GM12878 (cell line): Measurements from ENCODE around the gene RBM12. TPM values are rescaled to one million over a fixed set of nuclear protein-coding genes. Genes with fewer than 3 reads are reported as not detected.

ENCODE experiments used
- ATAC-seq: fragments of 200-7000 bp; cut with Tn5 transposase; 3 replicates; pipeline ENCODE4 v1.9.1; 2020; ENCODE audit warnings: mild to moderate bottlenecking, moderate library complexity
- BruUV-seq: library from RNA; stranded (reverse); fragments of 400-500 nt; replicated peaks from 2 replicates; lab custom pipeline; 2021; lab: Mats Ljungman, UMichigan
- CTCF ChIA-PET: fragments of 300-600 bp; sonication (Branson Sonifier 250); formaldehyde crosslinking; extraction: SDS; loops from one replicate; lab custom pipeline; 2021; ENCODE audit warnings: inconsistent platforms; lab: Yijun Ruan, JAX
- POLR2A ChIA-PET: fragments of 350-600 bp; formaldehyde crosslinking; extraction: SDS; loops from one replicate; lab custom pipeline; 2021; ENCODE audit warnings: inconsistent platforms; lab: Charles Lee
- RAD21 ChIA-PET: fragments of 300-600 bp; sonication (Branson Sonifier 250); formaldehyde crosslinking; loops from one replicate; lab custom pipeline; 2023; ENCODE audit warnings: antibody characterized with exemption; ENCODE audit not compliant: unreplicated experiment; lab: Charles Lee
- SMC1A ChIA-PET: fragments of 300-600 bp; sonication (Branson Sonifier 250); formaldehyde crosslinking; loops from one replicate; lab custom pipeline; 2023; ENCODE audit not compliant: unreplicated experiment, uncharacterized antibody; lab: Charles Lee
- DNase-seq: peaks from one replicate; pipeline ENCODE4 v3.0.0-alpha.2; 2011; ENCODE audit warnings: low read depth, low spot score
- FAIRE-seq: peaks from 3 replicates; lab custom pipeline; 2011; peaks lifted over from hg19 to GRCh38; lab: Jason Lieb, UNC
- H2AFZ ChIP-seq: 2 replicates; pipeline ENCODE4 v1.6.0; 2011; ENCODE audit warnings: low read depth, low read length, control low read depth; ENCODE audit not compliant: control insufficient read depth
- H3K27ac ChIP-seq: 2 replicates; pipeline ENCODE4 v1.5.1; 2011; ENCODE audit warnings: control low read depth; ENCODE audit not compliant: control insufficient read depth, insufficient read depth
- H3K27me3 ChIP-seq, 2 experiments: replicated peaks in 1 of 2; 2 replicates each; pipeline versions ENCODE4 v1.6.0 to v1.6.1; 2011; ENCODE audit warnings: low read length in 1 of 2; ENCODE audit not compliant: control insufficient read depth in 2 of 2, insufficient read depth in 2 of 2
- H3K36me3 ChIP-seq, 2 experiments: 2 replicates each; pipeline ENCODE4 v1.5.1; 2011; ENCODE audit warnings: low read length in 1 of 2; ENCODE audit not compliant: control insufficient read depth in 2 of 2, insufficient read depth in 2 of 2
- H3K4me1 ChIP-seq: 2 replicates; pipeline ENCODE4 v1.6.1; 2011; ENCODE audit warnings: mild to moderate bottlenecking, low read length, moderate library complexity, mixed read lengths; ENCODE audit not compliant: control insufficient read depth, insufficient read depth
- H3K4me2 ChIP-seq: 2 replicates; pipeline ENCODE4 v1.6.0; 2011; ENCODE audit warnings: control low read depth; ENCODE audit not compliant: control insufficient read depth, insufficient read depth
- H3K4me3 ChIP-seq: fragments of 200-600 bp; sonication (generic); 2 replicates; pipeline ENCODE4 v1.5.1; 2016
- H3K79me2 ChIP-seq: 2 replicates; pipeline ENCODE4 v1.6.0; 2011; ENCODE audit warnings: low read length; ENCODE audit not compliant: control insufficient read depth, insufficient read depth
- H3K9ac ChIP-seq: 2 replicates; pipeline ENCODE4 v1.8.0; 2011; ENCODE audit warnings: low read length, control low read depth, mixed read lengths; ENCODE audit not compliant: control insufficient read depth, insufficient read depth
- H3K9me3 ChIP-seq: replicated peaks from 3 replicates; pipeline ENCODE4 v1.5.1; 2011; ENCODE audit warnings: mild to moderate bottlenecking, low read length; ENCODE audit not compliant: control insufficient read depth, insufficient read depth
- H4K20me1 ChIP-seq: 2 replicates; pipeline ENCODE4 v1.6.0; 2011; ENCODE audit not compliant: control insufficient read depth, insufficient read depth
- CREM ChIP-seq: IDR thresholded peaks from 2 replicates; pipeline ENCODE4 v1.6.1; 2014; ENCODE audit warnings: antibody characterized with exemption, low read depth
- FOS ChIP-seq: IDR thresholded peaks from 3 replicates; pipeline ENCODE4 v1.6.1; 2011; ENCODE audit warnings: borderline replicate concordance; ENCODE audit not compliant: insufficient read length; ENCODE audit errors: extremely low read depth
- GABPA ChIP-seq: IDR thresholded peaks from 2 replicates; pipeline ENCODE4 v1.6.1; 2014; ENCODE audit warnings: antibody characterized with exemption, low read depth, mild to moderate bottlenecking, inconsistent platforms
- SREBF2 ChIP-seq: IDR thresholded peaks from 2 replicates; pipeline ENCODE4 v1.6.1; 2012; ENCODE audit warnings: mild to moderate bottlenecking, low read length
- SRF ChIP-seq, 2 experiments: IDR thresholded peaks; 2 replicates each; pipeline ENCODE4 v1.6.1; 2011; ENCODE audit warnings: low read depth in 2 of 2, low read length in 2 of 2, mild to moderate bottlenecking in 1 of 2, moderate library complexity in 1 of 2
- WGBS: methylation state at CpG from one replicate; pipeline ENCODE4 v1.1.6; 2016; ENCODE audit warnings: low lambda C conversion rate; ENCODE audit not compliant: insufficient replicate concordance, insufficient coverage; ENCODE audit errors: missing lambda C conversion rate; 5-methylcytosine and 5-hydroxymethylcytosine counted together
- in situ Hi-C: fragments of 300-500 bp; cut with MboI; formaldehyde crosslinking; loops from 9 replicates; pipeline ENCODE4 v1.14.3; 2018; ENCODE audit warnings: mixed read lengths
- intact Hi-C: fragments of 100-400 bp; cut with micrococcal nuclease; formaldehyde crosslinking; loops from one replicate; pipeline ENCODE4 v1.14.2; 2022; ENCODE audit not compliant: unreplicated experiment
- polyA plus RNA-seq, 11 experiments: library from polyadenylated mRNA; depleted of rRNA in 4 of 11; unstranded in 6 of 11; stranded (reverse) in 5 of 11; fragments of >200 nt; fragmentation: Nextera tagmentation in 4 of 11; fragmentation: Illumina TruSeq in 1 of 11; extraction: Ambion mirVana in 4 of 11; extraction: Trizol in 1 of 11; gene quantifications; 1 replicate in 1 of 11; 2 replicates in 10 of 11; pipeline versions ENCODE4 v1.2.1 to v1.2.3, GENCODE V29; 2011 to 2016; ENCODE audit warnings: inconsistent platforms in 2 of 11, missing spikeins in 2 of 11, low read depth in 1 of 11
- total RNA-seq, 4 experiments: library from RNA; depleted of rRNA in 3 of 4; stranded (reverse); fragments of >200 nt in 3 of 4; fragmentation: Illumina TruSeq in 1 of 4; extraction: Trizol in 1 of 4; gene quantifications; 2 replicates each; pipeline versions ENCODE4 v1.2.1 to v1.2.3, GENCODE V29; 2013 to 2021
- TF ChIP-seq, protein P1 (sequence below): fragments of 450-650 bp; IDR thresholded peaks from 2 replicates; pipeline ENCODE4 v1.6.1; 2017; ENCODE audit warnings: borderline replicate concordance
- TF ChIP-seq, protein P2 (sequence below): fragments of 450-650 bp; IDR thresholded peaks from 2 replicates; pipeline ENCODE4 v1.6.1; 2018; ENCODE audit warnings: borderline replicate concordance, mild to moderate bottlenecking; ENCODE audit not compliant: partially characterized antibody
- TF ChIP-seq, protein P3 (sequence below): fragments of 450-650 bp; IDR thresholded peaks from 2 replicates; pipeline ENCODE4 v1.6.1; 2014; ENCODE audit warnings: mild to moderate bottlenecking
- TF ChIP-seq, protein P4 (sequence below): IDR thresholded peaks from 2 replicates; pipeline ENCODE4 v1.6.1; 2011; ENCODE audit warnings: low read depth, mild to moderate bottlenecking, low read length, moderate library complexity, borderline replicate concordance; ENCODE audit errors: extremely low read depth

RBM12 gene
- total and polyA plus RNA-seq, 10 of the 15 experiments (the other 5 are each of a cell fraction or from before 2014, with no cell fraction given) = 4.7 to 153 (median 58.5) TPM

DNA sequence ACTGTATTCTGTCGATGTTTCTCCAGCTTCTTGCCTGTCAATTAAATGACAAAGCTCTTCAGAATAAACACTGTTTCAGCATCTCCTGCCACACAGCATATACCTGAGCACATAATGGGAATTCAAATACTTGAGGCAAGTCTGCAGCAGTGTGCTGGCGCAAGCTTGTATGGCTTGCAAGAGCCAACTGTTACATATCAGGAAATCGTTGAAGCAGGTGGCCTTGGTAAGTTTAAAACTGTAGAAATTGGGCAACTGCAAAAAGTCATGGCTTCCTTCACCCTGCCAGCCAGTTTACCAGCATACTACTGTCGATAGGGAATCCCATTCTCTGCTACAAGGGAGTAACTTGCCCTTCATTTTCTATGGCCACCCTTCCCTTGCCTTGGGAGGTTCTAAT lies 23.0 kb downstream of the RBM12 start (continued):
- TF ChIP-seq, protein P1, sequence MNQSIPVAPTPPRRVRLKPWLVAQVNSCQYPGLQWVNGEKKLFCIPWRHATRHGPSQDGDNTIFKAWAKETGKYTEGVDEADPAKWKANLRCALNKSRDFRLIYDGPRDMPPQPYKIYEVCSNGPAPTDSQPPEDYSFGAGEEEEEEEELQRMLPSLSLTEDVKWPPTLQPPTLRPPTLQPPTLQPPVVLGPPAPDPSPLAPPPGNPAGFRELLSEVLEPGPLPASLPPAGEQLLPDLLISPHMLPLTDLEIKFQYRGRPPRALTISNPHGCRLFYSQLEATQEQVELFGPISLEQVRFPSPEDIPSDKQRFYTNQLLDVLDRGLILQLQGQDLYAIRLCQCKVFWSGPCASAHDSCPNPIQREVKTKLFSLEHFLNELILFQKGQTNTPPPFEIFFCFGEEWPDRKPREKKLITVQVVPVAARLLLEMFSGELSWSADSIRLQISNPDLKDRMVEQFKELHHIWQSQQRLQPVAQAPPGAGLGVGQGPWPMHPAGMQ = no peak
- no peak for TF ChIP-seq SREBF2
- TF ChIP-seq, protein P2, sequence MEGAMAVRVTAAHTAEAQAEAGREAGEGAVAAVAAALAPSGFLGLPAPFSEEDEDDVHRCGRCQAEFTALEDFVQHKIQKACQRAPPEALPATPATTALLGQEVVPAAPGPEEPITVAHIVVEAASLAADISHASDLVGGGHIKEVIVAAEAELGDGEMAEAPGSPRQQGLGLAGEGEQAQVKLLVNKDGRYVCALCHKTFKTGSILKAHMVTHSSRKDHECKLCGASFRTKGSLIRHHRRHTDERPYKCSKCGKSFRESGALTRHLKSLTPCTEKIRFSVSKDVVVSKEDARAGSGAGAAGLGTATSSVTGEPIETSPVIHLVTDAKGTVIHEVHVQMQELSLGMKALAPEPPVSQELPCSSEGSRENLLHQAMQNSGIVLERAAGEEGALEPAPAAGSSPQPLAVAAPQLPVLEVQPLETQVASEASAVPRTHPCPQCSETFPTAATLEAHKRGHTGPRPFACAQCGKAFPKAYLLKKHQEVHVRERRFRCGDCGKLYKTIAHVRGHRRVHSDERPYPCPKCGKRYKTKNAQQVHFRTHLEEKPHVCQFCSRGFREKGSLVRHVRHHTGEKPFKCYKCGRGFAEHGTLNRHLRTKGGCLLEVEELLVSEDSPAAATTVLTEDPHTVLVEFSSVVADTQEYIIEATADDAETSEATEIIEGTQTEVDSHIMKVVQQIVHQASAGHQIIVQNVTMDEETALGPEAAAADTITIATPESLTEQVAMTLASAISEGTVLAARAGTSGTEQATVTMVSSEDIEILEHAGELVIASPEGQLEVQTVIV = no peak
- TF ChIP-seq, all 136 proteins: peak for 0

DNA sequence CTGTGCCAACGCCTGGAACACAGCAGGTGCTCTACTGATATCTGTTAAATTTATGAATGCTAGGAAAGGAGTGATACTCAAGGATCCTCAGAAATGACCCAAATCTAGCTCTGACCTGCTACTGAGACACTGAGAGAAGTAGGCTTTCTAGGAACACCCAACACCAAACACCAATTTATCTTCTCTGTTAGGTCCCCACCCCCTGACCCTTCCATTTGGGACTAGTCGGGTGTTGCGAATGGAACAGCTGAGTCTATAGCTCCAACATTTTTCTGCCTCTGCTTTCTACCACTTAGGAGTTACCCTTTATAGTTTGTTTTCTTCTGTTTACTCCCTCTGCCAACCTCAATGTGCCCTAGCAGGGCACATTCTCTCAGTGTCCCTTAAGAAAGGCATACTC lies 24.0 kb downstream of the RBM12 start:
- H3K36me3 ChIP-seq = 0 out of 4 replicates have a peak, but pooled peaks cover 0 to 7% of the 10 kb centered on the region in 2 experiments
- no peaks in the 10 kb centered on the region for H3K9me3 ChIP-seq
- SMC1A ChIA-PET = interaction anchor here (2.1 kb wide), 1 partner anchor 10 kb away, joined by 4 read pairs; no protein-coding TSS in a partner anchor
- in situ Hi-C loops = no loop called here
- H3K4me1 ChIP-seq = no peaks in the 10 kb centered on the region
- no peak overlapping the region for H3K27ac ChIP-seq
- H3K27me3 ChIP-seq = no peaks in the 10 kb centered on the region
- H3K9ac ChIP-seq = no peak overlapping the region
- no peaks in the 10 kb centered on the region for H4K20me1 ChIP-seq
- no TSS peak for BruUV-seq
- CTCF ChIA-PET = no interaction called here
- ATAC-seq = no peak
- no peak for FAIRE-seq
- no peak overlapping the region for H2AFZ ChIP-seq
- DNase-seq = no peak
- H3K4me2 ChIP-seq = no peak overlapping the region
- H3K4me3 ChIP-seq = no peak overlapping the region
- RAD21 ChIA-PET = no interaction called here
- POLR2A ChIA-PET = no interaction called here
- H3K79me2 ChIP-seq = no peaks in the 10 kb centered on the region; the same call in none of the 2 replicates
- no peak for TF ChIP-seq CREM
- TF ChIP-seq SRF (IDR thresholded peaks at IDR 0.05; ENCODE audit: low read depth in 2 of 2, low read length in 2 of 2) = no peak
- TF ChIP-seq, protein P3, sequence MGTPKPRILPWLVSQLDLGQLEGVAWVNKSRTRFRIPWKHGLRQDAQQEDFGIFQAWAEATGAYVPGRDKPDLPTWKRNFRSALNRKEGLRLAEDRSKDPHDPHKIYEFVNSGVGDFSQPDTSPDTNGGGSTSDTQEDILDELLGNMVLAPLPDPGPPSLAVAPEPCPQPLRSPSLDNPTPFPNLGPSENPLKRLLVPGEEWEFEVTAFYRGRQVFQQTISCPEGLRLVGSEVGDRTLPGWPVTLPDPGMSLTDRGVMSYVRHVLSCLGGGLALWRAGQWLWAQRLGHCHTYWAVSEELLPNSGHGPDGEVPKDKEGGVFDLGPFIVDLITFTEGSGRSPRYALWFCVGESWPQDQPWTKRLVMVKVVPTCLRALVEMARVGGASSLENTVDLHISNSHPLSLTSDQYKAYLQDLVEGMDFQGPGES = no peak
- no peak for TF ChIP-seq GABPA
- TF ChIP-seq FOS = no peak
- TF ChIP-seq, protein P4, sequence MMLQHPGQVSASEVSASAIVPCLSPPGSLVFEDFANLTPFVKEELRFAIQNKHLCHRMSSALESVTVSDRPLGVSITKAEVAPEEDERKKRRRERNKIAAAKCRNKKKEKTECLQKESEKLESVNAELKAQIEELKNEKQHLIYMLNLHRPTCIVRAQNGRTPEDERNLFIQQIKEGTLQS = no peak
- intact Hi-C loops = no loop called here
- 100% methylated on average over 3 of the region's 3 CpGs for WGBS
